MM.1S (cell line): ENCODE data around the gene NABP2.

ENCODE experiments used
- EZH2 ChIP-seq: fragments of 300-600 bp; sonication (generic); optimal IDR thresholded peaks from 2 replicates; pipeline ENCODE3; 2017; ENCODE audit warnings: low read depth, mild to moderate bottlenecking, antibody characterized with exemption, low read length, mixed read lengths
- TF ChIP-seq, protein P1 (sequence below): fragments of 300-600 bp; sonication (generic); IDR thresholded peaks from 2 replicates; pipeline ENCODE4 v1.5.1; 2016; ENCODE audit warnings: antibody characterized with exemption, low read length, mixed read lengths

DNA sequence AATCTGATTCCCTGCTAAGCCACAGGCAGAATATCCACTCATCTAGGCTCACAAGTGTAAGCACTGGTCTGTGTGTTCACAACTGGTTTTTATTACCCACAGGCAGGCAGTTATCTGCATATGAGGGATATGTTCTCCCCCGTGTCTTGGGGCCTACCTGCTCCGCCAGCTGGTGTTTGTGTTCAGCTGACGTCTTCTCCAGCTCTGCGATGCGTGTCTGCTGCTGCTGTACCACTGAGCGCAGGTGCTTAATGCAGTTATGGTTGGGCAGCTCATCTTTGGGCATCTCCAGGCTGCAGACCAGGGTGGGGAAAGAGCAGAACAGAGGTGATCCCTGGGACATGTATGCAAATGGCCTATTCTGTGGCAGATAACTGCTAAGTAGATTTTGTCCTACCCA lies 16.1 kb upstream of the NABP2 start:
- no peak for TF ChIP-seq EZH2
- TF ChIP-seq, protein P1, sequence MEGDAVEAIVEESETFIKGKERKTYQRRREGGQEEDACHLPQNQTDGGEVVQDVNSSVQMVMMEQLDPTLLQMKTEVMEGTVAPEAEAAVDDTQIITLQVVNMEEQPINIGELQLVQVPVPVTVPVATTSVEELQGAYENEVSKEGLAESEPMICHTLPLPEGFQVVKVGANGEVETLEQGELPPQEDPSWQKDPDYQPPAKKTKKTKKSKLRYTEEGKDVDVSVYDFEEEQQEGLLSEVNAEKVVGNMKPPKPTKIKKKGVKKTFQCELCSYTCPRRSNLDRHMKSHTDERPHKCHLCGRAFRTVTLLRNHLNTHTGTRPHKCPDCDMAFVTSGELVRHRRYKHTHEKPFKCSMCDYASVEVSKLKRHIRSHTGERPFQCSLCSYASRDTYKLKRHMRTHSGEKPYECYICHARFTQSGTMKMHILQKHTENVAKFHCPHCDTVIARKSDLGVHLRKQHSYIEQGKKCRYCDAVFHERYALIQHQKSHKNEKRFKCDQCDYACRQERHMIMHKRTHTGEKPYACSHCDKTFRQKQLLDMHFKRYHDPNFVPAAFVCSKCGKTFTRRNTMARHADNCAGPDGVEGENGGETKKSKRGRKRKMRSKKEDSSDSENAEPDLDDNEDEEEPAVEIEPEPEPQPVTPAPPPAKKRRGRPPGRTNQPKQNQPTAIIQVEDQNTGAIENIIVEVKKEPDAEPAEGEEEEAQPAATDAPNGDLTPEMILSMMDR, result no peak
